ENCODE measurements around the gene NFIL3.

DNA sequence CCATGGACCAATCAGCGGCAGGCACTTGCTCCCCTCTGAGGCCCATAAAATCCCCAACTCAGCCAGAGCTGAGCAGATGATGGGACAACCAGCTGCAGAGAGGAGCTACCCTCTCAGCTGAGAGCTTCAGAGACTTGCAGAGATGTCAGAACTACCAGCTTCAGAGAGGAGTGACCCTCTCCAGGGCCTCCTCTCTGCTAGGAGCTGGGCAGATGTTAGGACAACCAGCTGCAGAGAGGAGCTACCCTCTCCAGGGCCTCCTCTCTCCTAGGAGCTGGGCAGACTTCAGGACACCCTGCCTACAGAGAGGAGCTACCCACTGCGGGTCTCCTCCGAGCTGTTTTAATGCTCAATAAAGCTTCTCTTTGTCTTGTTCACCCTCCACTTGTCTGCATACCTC, 58.9 kb downstream of the NFIL3 start:
- TF ChIP-seq, protein P1, sequence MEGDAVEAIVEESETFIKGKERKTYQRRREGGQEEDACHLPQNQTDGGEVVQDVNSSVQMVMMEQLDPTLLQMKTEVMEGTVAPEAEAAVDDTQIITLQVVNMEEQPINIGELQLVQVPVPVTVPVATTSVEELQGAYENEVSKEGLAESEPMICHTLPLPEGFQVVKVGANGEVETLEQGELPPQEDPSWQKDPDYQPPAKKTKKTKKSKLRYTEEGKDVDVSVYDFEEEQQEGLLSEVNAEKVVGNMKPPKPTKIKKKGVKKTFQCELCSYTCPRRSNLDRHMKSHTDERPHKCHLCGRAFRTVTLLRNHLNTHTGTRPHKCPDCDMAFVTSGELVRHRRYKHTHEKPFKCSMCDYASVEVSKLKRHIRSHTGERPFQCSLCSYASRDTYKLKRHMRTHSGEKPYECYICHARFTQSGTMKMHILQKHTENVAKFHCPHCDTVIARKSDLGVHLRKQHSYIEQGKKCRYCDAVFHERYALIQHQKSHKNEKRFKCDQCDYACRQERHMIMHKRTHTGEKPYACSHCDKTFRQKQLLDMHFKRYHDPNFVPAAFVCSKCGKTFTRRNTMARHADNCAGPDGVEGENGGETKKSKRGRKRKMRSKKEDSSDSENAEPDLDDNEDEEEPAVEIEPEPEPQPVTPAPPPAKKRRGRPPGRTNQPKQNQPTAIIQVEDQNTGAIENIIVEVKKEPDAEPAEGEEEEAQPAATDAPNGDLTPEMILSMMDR (IDR thresholded peaks at IDR 0.05 in 4 of 5, conservative IDR thresholded peaks at IDR 0.05 in 1 of 5), result no peak
- TF ChIP-seq POLR2A (IDR thresholded peaks at IDR 0.05), result no peak
